ENCODE measurements around the gene CEP41.

CEP41 gene

DNA sequence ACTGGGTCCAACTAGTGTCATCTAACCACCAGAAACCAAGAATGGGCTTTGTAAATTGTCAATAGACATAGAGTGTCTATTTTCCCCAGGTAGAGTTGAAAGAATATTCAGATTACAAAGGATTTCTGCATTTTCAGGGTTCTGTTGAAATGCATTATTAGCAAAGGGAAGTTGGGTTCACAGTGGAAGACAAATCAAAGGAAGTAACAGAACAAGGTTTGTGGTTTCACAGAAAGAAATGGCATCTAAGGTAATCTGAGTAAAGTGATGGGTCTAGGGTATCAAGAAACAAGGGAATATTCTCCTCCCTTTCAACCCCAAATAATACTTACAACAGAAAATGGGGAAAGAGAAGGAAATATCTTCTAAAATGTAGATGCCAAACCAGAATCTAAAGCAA, 25.8 kb downstream of the CEP41 start:
- no peak for DNase-seq

DNA sequence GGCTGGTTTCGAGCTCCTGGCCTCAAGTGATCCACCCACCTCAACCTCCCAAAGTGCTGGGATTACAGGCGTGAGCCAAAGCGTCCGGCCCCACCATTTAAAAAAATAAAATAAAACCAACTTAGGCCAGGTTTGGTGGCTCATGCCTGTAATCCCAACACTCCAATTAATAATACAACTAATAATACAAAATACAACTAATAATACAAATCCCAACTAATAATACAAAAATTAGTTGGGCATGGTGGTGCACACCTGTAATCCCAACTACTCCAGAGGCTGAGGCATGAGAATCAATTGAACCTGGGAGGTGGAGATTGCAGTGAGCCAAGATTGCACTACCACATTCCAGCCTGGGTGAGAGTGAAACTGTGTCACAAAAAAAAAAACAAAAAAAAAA, 27.6 kb downstream of the CEP41 start:
- DNase-seq: no peak

DNA sequence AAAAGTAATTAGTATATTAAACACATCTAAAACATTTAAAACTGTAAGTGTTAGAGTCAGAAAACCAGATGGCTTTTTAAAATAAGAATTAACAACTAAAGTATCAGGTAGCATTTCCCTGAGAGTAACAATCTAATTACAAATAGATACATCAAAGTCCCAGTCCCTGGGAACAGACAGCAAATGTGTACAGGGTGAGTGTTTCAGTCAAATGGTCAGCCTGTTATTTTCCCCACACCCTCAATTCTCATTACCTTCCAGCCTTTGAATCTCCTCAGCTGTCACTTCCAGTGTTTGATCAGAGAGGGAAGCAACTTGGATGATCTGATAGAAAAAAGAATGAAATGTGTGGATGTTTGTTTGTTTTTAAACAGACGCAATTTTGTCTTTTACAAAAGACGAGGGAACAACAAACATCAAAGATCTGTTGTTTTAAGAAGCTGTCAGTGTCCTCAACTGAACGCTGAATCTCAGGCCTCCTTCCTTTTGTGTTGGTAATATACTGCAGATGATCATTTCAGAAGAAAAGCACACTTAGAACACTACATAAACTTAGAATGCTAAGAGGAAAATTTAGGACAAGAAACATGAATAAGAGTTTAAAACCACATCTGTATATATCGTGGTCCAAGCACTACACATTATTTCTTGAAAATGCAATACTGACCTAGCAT, 29.8 kb downstream of the CEP41 start:
- no peak for DNase-seq

DNA sequence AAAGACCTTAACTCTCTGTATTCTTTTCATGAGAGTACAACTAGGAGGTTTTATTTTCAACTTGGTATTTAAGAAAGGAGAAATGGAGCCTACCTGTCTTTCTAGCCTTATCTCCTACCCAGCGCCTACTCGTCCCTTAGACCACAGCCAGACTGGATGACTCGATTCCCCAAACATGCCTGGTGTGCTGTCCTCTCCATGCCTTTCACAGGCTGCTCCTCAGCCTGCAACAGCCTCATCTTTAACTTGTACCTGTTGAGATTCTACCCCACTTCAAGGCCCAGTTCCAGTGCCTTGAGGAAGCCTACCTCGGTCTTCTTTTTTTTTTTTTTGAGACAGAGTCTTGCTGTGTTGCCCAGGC, 31.1 kb downstream of the CEP41 start:
- DNase-seq: no peak

DNA sequence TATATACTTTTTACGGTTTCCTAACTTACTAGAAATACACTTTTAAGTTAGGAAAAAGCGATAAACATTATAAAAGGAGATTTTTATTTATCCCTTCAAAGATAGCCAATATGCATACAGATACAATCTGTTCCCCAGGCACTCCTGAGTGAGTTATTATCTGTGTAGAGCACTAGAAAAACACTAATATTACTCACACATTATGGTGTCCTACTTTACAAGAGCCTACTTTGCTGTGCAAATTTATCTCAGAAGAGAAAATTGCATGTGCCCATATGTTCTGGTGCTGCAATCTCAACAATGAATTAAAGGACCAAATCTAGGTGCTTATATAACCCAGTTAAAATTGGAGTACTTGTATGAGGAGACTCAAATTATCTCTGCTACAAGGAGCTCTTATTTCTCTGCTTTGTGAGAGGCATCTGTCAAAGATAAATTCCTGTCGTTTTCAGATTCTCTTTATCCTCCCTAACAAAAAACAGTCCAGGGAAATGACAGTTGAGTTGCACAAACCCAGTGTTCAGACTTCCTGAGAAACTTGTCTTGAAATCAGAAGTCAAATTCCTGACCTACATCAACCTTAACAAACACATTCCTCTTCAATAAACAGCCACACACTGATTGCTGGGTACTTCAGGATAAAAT, 31.6 kb downstream of the CEP41 start:
- no peak for DNase-seq

DNA sequence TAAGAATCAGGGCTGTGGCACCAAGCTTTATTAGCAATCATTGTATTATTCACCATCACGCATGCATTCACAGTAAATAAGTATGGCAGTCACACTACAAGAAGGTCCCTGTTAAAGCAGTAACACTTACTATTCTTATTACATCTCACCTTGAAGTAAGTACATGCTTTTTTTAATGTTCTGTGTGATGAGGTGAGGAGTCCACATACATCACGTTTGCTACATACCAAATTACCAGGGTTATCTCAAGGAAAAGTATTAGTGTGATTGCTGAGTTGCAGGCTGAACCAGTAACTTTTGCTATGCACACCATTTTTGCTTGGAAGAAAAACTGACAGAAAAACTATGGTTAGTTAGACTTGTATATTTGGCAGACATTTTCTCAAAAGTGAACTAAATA, 35.8 kb downstream of the CEP41 start:
- DNase-seq: no peak

DNA sequence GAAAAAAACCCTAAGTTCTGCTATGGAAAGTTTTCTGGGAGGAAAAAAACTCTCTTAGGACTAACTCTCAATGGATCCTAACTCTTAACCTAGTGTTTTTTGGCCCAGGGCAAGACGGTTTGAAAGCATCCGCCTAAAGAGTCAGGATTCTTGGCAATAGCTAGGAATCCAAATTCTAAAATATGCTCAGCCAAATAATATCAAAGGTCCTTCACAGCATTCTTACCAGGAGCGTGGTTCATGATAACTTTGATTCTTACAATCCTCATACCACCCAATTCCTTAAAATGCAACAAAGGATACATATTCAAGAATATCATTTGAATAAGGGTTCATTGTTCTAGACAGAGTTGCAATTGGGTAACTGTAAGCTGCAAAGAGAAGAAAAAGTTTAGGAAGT, 39.2 kb downstream of the CEP41 start:
- DNase-seq: no peak

DNA sequence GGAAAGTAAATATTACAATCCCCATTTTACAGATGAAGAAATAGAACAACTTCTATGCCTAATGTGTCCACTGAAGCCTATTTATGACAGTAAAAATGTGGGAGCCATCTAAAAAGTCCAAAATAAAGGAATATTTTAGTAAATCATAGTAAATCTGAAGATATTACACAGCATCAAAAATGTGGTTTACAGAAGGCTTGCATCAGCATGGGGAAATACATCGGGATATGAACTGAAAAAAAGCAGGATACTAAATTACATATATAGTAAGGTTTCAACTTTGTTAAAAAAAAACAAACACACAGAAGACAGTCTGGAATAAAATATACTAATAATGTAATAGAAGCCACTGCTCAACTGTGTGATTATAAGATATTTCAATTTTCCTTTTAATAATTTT, 39.7 kb downstream of the CEP41 start:
- no peak for DNase-seq

DNA sequence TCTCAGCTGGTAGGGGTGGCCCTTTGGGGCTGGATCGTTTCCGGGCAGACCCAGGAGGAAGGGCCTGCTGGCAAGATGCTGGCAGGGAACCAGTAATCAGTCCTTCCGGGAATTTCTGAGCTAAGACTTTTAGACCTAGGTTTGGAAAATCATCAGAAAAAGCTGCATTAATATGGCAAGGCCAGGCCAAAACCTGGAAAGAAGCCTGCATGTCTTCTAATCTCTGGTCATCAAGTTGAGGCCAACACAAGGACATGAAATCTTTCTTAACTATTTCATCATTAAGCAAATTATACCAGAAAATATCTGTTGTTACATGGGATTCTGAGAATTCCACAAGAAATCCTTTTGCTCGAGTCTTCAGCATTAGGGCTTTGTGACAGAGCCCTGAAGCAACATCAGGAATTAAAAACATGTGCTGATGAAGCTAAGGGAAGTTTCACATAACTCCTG, 40.7 kb downstream of the CEP41 start:
- no peak for DNase-seq

DNA sequence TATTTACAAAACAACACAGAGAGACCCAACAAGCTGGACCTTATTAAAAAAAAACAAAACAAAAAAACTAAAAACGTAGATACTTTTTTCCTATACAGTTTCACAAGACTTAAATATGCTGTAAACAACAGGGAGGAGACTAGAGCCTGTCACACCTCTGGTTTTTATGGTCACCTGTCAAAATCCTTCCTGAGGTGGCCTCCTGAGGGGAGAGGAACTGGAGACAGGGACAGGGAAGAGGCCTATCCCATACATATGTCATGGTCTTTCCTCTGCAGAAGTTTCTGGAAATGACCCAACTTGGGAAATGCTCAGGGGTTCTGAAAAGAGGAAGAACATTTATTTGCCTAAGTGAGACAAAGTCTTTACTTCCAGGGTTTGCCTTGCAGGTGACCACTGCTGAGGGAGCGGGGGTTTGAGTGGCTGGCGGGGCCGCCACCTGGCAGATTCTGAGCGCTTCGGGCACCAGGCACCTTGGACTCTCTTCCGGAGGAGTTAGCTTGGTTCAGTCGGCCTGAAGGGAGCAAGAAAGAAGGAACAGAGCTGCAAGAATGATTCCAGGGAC, 42.2 kb downstream of the CEP41 start:
- no peak for DNase-seq

DNA sequence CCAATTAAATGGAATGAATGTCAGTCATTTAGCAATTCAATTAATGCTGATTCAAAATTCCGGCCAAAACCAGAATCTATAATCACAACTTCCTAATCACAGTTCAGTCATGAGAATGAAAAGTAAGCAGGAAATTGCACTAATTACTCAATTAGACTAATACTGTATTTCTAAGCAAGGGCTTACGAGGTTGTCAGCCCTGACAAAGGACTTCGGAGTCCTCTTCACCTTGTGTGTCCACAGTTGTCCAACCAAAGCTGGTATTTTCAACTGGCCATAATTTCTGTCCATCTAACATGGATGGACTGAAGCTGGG, 43.1 kb downstream of the CEP41 start:
- DNase-seq: no peak

DNA sequence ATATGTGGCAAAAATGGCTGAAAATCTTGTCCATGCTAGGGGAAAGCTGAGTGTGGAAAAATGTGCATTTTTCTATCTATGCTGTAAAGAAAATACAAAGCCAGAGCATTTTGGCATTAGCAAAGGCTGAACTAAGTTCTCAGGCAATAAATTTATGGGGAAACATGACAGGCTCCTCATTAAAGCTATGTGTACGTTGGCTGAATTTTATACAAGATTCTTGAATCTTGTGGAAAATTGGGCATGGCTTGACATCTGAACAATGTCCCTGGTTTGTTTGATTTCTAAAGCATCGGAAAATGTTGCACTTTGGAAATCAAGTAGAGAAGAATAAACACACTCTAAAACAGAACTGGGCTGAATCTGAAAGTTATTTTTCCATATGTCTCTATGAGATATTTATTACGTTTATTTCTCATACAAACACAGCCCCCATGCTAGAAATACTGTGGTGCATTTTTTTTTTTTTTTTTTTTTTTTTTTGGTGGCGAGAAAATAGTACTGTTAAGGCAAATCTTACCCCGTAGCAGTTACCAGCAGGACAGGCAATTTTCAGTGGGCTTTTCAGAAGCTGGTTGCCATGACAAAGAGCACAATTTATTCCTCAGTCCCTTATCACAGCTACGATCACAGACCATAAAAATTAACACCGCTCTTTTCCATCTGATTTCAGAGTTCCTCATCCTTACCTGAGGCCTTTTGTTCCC, 43.6 kb downstream of the CEP41 start:
- no peak for DNase-seq

DNA sequence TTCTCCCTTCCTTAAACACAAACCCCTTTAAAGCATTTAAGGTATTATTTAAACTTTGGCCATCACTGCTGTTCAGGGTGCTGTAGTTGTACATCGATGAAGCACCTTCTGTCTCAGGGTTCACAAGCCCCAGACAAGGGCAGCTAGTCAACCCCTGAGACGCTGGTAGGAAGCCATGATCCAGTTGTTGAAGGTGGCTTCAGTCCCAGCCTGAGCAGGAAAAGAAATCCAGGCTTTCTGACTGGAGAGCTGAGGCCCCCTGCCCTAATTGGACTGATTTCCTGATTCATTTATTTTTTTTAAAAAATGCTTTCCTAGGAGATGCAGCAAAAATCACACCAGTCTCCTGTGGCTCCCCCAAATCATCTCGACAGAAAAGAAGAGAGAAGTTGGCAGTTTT, 44.7 kb downstream of the CEP41 start:
- DNase-seq: no peak

DNA sequence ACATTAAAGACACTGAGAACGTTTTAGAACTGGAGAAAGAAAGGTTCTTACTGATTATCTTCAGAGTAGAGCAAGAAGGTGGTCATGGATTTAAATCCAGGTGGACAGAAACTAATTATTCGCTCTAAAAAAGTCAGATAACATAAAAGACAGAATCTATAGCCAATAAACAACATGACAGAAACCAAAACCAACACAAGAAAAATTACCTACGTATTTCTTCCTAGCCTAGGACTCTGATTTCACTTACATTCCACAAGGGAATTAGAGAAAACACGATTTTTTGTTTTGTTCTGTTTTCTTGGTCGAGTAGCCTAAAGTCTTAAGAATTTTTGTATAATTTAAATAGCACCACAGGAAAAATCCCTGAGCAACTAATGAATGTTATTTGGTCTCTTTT, 45.4 kb downstream of the CEP41 start:
- DNase-seq: no peak

DNA sequence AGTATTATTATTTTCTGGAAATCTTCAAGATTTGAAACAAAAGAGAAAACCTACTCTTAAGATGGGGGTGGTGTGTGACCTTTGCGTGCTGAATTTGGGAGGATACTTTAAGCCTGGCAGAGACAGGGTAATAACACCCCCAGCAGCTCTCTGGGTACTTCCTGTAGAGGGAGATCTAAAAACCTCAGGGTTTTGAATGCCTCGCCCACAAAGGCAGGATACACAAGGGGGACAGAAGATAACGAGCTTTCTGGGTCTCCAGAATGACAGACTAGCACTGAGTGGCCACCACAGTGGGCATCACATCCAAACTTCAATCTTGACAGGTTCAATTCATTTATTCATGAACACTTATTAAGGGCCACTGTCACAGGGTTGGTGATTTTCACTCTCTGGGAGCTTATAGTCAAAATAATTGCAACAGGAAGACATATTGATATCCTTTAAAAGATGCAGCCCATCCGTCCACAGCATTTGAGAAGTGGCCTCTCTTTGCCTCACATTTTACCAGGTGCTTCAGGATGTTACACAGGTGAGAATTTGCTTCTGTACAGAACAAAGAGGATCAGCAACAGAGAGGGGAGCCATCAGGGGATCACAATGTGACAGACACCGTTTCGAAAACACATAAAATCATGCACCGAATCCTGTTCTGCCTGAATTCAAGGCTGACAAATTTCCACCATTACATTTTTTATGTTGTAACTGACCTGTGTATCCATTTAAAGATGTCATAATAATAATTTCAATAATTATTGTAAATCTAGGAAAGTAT, 46.2 kb downstream of the CEP41 start:
- DNase-seq: no peak

DNA sequence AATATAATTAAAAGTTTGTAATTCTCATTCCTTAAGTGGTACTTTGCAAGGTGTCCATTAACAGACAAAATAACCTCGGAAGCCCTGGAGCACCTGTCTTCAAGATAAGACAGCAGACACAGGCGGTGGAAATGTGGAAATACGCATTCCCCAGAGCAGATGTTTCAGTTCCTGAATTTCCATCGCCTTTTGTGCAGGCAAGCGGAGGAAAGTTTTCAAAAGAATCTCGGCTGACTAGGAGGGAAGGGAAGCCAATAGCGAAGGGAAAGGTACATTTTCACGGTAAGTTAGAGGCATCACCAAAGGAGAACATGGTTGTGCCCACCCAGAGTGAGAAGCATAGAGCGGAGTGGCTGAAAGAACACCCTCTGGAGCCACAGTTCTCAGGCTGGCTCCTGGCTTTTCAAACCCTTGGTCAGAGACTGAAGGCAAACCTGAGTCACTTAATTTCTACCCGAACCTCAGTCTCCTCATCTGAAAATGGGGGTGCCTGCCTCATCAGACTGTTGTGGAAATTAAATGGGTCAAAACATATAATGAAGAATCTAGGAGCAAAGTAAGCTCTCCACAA, 46.9 kb downstream of the CEP41 start:
- DNase-seq: no peak

DNA sequence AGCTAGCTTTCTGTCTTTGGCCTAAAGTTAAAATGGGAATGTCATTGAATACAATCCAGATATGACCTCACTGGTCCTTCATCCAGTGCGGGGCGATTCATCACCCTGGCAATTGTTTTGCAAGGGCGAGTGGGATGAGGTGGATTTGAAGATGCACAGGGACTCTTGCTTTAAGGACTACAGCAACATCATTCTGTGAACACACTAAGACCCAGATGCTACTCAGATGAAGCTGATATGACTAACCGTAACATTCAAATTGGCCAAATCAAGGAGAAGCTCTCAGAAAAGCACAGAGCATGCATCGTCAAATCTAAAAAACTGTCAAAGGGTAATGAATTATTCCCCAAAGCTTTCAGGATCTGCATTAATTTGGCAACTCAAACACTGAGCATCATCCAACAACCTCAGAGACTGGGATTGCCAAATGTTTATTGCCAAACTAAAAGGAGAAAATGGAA, 47.7 kb downstream of the CEP41 start:
- DNase-seq: no peak

DNA sequence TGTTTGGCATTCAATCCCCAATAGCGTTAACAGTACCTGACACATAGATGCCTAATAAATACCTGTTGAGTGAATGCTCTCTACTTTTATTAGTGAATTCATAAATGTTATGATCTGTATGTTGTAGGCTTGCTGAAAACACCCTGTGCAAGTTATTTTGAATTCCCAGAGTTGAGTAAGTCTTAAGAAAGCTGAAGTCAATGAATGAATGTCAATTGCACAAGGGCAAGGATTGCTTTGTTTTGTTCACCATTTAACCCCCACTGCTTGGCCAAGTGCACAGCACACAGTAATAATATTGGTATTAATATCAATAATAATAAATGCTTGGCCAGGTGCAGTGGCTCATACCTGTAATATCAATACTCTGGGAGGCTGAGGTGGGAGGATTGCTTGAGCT, 50.3 kb downstream of the CEP41 start:
- DNase-seq: no peak

DNA sequence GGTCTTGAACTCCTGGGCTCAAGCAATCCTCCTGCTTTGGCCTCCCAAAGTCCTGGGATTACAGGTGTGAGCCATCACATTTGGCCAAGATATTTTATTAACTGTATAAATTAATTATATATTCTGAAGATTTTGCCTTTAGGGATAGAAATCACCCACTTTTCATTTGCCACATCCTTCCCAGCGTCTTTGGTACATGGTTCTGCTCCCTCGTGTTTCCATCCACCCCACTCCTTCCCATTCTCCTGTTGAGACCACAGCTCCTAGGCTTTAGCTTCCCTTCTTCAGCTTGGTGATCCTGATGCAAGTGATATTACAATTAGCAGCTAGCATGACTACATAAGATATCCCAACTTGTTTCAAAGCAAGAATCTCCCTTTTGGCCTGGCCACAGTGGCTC, 52.1 kb downstream of the CEP41 start:
- DNase-seq: no peak

DNA sequence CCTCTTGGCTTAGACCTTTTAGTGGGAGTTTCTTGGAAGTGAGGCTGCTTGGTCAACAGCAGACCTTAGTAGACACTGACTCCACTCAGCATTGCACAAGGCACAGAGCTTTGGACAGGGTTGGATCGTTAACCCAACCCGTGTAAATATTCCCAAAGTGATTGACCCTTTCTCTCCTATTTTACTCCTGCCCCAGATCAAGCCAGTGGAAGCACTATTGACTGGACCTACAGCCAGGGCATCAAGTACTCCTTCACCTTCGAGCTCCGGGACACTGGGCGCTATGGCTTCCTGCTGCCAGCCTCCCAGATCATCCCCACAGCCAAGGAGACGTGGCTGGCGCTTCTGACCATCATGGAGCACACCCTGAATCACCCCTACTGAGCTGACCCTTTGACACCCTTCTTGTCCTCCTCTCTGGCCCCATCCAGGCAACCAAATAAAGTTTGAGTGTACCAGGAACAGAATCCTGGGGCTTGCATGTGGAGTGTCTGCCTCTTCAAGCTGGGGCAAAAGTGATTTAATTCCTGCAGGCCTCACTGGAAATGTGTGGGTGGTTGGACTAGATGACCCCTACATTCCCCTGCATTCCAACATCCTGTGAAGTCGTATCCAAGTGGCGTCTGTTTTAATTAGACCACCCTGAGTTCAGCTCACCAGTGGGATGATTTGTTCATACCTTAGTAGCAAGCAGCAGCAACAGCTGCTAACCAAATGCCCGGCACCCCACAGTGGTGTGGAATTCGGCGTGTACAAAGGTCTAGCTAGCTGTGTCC, 53.0 kb downstream of the CEP41 start:
- DNase-seq: no peak

DNA sequence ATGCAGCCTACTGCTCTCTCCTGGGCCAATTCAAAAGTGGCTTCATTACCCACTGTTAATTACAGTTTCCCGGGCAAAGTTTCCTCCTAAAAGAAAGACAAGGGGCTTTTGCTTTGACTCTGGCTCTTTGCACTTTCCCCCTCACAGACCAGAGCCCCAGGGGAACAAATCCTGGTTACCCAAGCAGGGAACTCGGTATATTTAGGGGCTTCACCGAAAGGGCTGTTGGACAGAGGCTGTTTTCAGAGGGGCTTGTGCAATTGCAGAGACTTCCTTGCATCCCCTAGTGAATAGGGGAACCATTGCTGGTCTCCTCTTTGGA, 53.5 kb downstream of the CEP41 start:
- DNase-seq: no peak

DNA sequence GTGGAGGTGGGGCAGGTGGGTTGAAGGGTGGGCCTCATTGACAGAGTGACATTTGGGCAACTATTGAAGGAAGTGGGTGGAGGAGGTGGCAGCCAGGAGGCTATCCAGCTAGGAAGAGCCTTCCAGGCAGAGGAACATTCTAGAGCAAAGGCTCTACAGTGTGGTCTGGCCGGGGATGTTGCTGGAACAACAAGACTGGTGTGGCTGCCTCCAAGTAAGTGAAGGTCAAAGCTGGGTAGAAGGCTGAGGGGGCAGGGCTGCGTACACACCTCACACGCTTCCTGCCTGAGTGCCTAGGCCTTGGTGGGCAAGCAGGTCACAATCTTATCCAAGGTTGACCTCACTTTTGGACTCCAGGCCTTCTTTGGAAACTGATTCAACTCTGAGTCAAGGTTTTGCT, 53.9 kb downstream of the CEP41 start:
- DNase-seq: no peak
